T-helper 9 cell (primary cell): ENCODE data around the gene BCAP31.
"Not testable (repeated sequence)": the region's sequence is repeated elsewhere in the genome, so short reads cannot be mapped to it uniquely, and the experiment has no call there.

ENCODE experiments used
- DNase-seq: peaks from one replicate; pipeline ENCODE4 v3.0.0-alpha.2; 2020

BCAP31 gene

DNA sequence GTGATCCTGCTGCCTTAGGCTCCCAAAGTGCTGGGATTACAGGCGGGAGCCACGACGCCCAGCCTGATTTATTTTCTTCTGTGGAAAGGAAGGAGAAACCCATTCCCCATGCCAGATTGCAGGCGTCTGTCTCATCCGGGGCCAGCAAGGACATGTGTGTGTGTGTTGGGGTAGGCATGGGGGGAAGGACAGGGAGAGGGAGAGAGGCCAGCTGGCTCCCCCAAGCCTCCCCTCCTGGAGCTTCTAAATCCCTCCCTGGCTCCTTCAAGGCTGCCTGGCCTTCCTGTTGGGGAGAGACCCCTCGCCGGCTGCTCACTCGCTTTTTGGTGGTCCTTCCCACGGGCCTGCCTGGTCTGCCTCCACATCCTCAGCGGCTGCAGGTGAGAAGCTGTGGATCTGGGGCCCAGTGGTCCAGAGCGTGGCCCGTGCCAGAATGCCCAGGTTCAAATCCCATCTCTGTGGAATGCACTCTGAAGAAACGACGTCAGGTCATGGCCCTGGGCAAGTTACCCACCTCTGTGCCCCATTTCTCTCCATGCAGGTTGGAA lies 38.5 kb upstream of the BCAP31 start:
- DNase-seq = no peak

GRCh38 chrX:153761863-153762262 lies 37.7 kb upstream of the BCAP31 start:
- DNase-seq = no peak

GRCh38 chrX:153755136-153755535 lies 30.9 kb upstream of the BCAP31 start:
- no peak for DNase-seq

DNA sequence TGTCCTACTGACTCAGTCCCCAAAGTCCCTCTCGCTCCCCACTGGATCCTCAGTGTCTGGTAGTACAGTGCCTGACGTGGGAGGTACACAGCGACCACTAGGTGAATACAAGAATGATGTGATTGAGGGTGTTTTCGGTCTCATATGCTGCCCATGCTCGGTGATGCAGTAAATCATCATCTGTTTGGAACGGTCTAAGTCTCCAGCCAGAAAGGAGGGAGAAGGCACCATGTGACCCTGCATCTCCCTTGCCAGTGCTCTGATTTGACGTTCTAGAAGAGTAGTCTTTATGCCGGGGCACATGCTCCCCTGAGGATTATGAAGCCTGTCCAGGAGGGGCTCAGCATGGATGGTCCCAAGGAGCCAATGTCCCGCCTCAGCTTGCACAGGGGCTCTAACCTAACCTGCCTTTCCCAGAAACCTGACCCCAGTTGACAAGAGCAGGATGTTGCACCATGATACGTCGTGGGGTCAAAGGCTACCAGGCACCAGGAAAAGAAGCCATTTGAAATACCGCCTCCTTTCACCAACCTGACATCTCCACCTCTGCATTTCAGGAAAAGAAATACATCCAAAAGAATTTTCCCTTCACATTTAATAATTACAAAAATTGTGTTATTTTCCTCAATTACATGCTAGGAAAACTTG lies 26.1 kb upstream of the BCAP31 start:
- no peak for DNase-seq

- DNase-seq = not testable (repeated sequence)
Measured at GRCh38 chrX:153749017-153749416, 24.8 kb upstream of the BCAP31 start.

DNA sequence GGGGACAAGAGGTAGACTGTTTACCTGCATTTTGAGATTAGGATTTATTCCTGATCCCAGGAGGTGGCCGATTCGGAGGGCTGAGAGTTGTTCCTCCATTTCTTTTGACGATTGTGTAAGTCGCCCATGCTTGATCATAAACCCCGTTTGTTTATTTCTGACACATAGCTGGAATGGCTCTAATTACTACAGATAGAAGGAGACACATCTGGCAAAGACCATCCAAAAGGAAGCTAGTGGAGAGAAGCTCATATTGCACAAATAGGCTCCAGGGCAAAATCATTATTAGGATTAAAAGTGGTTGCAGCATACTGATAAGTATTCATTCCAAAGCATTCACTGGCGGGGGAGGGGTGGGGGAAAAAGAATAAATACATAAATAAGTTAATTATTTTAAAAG lies 22.8 kb upstream of the BCAP31 start:
- DNase-seq = not testable (repeated sequence)

- no peak for DNase-seq
Measured at GRCh38 chrX:153746359-153746758, 22.2 kb upstream of the BCAP31 start.

- not testable (repeated sequence) for DNase-seq
Measured at GRCh38 chrX:153745067-153745433, 20.9 kb upstream of the BCAP31 start.

- no peak for DNase-seq
Measured at GRCh38 chrX:153744210-153745066, 20.3 kb upstream of the BCAP31 start.

GRCh38 chrX:153743468-153744209 lies 19.5 kb upstream of the BCAP31 start:
- DNase-seq = not testable (repeated sequence)

- DNase-seq = not testable (repeated sequence)
Measured at GRCh38 chrX:153742796-153743467, 18.7 kb upstream of the BCAP31 start.

DNA sequence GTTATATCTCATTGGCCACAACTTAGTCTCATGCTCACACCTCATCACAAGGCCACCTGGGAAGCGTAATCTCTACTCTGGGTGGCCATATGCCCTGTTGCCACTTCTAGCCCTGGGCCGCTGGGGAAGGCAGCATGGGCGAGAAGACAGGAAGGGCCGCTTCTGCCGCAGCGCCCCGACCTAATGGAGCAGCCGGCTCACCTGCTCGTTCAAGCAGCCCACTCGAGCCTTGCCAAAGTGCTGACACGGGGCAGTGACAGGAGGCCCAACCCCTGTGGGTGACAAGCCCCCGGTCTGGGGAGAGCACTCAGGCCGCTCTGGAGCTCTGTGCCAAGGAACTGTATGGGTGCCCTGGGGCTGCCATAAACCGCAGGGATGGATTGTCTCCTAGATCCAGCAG lies 17.9 kb upstream of the BCAP31 start:
- DNase-seq = not testable (repeated sequence)

DNA sequence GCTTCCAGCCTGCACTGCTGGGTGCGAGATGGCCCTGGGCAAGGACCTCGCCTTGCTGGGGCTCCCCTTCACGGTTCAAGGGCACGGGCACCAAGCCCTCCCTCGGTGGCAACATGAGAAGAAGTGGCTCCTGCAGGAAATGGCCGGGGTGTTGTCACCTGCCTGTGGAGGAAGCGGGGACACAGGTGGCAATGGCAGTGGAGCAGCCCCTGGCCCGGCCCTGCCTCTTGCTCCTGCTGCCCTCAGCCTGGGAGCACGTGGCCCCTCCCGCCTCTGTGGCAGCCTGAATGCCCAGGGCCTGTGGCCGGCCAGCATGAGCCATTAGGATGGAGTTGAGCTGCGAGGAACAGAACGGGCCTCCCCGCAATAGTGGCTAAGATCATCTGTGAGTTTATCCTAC lies 17.3 kb upstream of the BCAP31 start:
- DNase-seq = no peak

DNA sequence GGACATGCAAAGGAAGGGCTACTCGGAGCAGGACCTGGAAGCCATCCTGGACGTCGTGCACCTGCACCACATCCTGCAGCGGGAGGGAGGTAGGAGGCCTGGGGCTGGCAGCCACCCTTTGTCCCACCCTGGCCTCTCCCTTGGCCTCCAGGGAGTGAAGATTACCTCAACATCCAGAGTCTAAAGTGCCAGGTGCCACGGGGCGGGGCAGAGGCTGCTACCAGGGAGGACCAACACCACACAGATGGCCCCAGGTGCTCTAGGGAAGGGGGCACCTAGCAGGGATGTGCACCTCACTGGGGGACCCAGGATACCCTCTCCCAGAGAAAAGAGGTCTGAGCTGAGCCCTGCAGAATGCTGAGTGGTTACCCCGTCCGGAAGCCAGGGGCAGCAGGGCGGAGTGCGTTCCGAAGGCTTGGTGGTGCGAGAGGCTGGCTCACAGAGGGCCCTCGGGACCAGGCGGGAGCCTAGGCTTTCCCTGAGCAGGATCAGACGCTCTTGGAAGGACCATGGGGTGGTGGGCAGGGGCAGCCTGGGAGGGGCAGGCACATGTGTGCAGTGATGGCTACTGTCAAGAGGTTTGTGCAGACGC lies 16.5 kb upstream of the BCAP31 start:
- no peak for DNase-seq

GRCh38 chrX:153739754-153740486 lies 15.7 kb upstream of the BCAP31 start:
- no peak for DNase-seq

DNA sequence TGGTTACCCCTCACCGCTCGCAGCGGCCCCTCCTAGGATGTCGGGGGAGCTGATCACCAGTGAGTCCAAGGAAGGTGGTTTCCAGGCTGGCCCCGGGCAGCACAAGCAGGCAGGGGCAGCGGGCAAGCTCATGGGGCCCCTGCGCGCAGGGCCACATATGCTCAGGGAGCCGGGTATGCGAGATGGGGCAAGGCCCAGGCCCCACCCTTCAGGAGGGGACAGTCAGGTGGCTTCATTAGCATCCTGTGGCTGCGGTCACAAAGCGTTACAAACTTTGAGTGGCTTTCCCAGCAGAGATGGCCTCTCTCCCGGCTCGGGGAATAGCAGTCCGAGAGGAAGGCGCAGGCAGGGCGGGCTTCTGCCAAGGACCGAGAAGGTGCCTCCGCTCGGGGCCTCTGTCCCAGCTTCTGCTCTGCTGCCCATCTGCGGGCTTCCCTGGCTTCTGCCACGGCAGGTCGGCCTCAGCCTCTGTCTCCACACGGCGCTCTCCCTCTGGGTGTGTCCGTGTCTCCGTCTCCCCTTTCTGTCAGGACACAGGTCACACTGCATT lies 13.9 kb upstream of the BCAP31 start:
- no peak for DNase-seq

DNA sequence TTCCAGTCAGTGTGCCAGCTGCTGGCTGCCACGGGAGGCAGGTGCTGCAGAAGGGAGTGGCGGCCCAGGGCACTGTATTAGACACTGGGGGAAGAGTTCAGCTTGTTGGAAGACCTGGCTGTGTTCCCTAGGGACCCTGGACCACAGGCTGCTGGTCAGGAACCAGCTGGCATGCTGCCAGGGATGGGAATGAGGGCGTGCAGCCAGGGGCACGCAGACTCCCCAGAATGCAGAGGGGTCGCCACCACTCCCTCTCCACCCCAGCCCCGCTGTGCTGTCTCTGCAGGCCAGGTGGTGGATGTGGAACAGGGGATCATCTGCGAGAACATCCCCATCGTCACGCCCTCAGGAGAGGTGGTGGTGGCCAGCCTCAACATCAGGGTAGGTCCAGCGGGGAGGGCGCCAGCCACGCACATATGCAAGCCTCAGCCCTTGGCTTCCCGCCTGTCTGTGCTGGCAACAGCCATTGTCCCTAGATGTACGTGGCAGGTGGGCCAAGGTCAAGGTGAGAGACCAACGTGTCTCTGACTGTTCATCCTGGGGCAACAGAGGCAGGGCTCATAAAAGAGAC lies 12.8 kb upstream of the BCAP31 start:
- no peak for DNase-seq

DNA sequence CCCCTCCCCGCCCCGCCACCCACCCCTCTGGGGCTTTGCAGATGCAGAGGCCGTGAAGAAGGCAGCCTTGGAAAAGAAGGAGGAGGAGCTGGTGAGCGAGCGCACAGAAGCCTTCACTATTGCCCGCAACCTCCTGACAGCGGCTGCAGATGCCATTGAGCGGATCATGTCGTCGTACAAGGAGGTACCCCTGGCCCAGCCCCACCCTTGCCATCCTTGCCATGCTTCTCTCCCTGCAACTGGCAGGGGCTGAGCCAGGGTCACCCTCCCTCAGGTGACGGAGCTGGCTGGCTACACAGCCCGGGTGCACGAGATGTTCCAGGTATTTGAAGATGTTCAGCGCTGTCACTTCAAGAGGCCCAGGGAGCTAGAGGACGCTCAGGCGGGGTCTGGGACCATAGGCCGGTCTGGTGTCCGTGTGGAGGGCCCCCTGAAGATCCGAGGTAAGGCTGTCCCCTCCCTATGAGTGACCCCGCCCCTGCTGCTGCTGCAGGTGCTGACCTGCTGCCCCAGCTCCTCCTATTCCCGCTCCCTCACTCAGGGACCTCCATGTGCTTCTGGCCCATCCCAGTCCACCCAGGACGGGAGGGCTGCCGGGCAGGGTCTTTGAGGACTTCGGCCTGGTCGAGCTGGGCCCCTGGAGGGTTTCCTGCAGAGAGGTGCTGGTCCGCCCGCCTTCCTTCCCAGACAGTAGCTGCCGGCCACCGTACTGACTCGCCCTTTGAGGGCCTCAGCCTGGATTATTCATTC lies 12.1 kb upstream of the BCAP31 start:
- DNase-seq = no peak

DNA sequence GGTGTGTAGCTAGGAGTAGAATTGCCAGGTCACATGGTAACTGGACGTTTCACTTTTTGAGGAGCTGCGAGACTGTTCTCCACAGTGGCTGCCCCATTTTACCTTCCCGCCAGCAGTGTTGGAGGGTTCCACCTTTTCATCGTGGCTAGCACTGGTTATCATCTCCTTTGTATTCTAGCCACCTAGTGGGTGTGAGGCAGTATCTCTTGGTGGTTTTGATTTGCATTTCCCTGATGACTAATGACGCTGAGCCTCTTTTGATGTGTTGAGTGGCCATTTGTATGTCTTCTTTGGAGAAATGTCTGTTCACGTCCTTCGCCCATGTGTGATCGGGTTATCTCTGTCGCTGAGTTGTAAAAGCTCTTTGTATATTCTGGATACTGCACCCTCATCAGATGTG lies 11.1 kb upstream of the BCAP31 start:
- DNase-seq = no peak

DNA sequence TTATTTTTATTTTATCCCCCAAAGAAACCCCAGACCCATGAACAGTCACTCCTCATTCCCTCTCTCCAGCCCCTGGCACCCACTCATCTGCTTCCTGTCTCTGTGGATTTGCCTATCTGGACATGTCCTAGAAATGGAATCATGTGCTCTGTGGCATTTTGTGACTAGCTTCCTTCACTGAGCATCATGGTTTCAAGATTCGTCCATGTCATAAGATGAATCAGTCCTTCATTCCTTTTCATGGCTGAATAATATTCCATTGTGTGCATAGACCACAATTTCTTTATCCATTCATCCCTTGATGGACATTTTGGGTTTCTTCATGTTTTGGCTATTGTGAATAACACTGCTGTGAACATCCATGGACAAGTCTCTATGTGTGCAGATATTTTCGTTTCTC lies 10.7 kb upstream of the BCAP31 start:
- no peak for DNase-seq
